Activated CD4-positive, alpha-beta T cell treated with anti-CD3 and anti-CD28 coated beads, Interleukin-2, amount 50 U/mL, for 24 hours (primary cell): Measurements from ENCODE around the gene TRNT1.

ENCODE experiments used
- DNase-seq, 2 donors: peaks; one replicate each; pipeline ENCODE4 v3.0.0-alpha.2; 2020; ENCODE audit warnings: low read depth in 1 of 2, low spot score in 1 of 2

TRNT1 gene

GRCh38 chr3:3110749-3111361 is 15.9 kb upstream of the TRNT1 start:
- no peak for DNase-seq

GRCh38 chr3:3113042-3113709 is 13.6 kb upstream of the TRNT1 start:
- DNase-seq, result no peak

- no peak for DNase-seq
Observed at GRCh38 chr3:3117651-3118050, 9.1 kb upstream of the TRNT1 start.

- DNase-seq, result no peak
Observed at GRCh38 chr3:3119393-3119851, 7.3 kb upstream of the TRNT1 start.

GRCh38 chr3:3125977-3126376 is 763 bp upstream of the TRNT1 start:
- DNase-seq, result no peak

- DNase-seq, result peak; percentile 19 to 23
Observed at GRCh38 chr3:3127432-3128010, 781 bp downstream of the TRNT1 start.

GRCh38 chr3:3129579-3129978 is 2.8 kb downstream of the TRNT1 start:
- DNase-seq, result no peak

- DNase-seq, result no peak
Observed at GRCh38 chr3:3133500-3133899, 6.8 kb downstream of the TRNT1 start.

- DNase-seq, result no peak
Observed at GRCh38 chr3:3134750-3135448, 8.2 kb downstream of the TRNT1 start.

- DNase-seq, result no peak
Observed at GRCh38 chr3:3137526-3137925, 10.8 kb downstream of the TRNT1 start.

GRCh38 chr3:3141939-3142338 is 15.2 kb downstream of the TRNT1 start:
- no peak for DNase-seq

GRCh38 chr3:3145831-3146230 is 19.1 kb downstream of the TRNT1 start:
- DNase-seq, result no peak

- DNase-seq, result no peak
Observed at GRCh38 chr3:3149560-3149959, 22.8 kb downstream of the TRNT1 start.

- DNase-seq, result no peak
Observed at GRCh38 chr3:3151513-3151912, 24.8 kb downstream of the TRNT1 start.

GRCh38 chr3:3154879-3155610 is 28.3 kb downstream of the TRNT1 start:
- no peak for DNase-seq

- no peak for DNase-seq
Observed at GRCh38 chr3:3157484-3157883, 30.7 kb downstream of the TRNT1 start.

- no peak for DNase-seq
Observed at GRCh38 chr3:3160826-3161225, 34.1 kb downstream of the TRNT1 start.

- no peak for DNase-seq
Observed at GRCh38 chr3:3165241-3165640, 38.5 kb downstream of the TRNT1 start.

- no peak for DNase-seq
Observed at GRCh38 chr3:3165650-3166049, 38.9 kb downstream of the TRNT1 start.

GRCh38 chr3:3170998-3171397 is 44.3 kb downstream of the TRNT1 start:
- no peak for DNase-seq

GRCh38 chr3:3172627-3173026 is 45.9 kb downstream of the TRNT1 start:
- DNase-seq, result no peak
